ENCODE results near the gene MTLN.
"Not testable (repeated sequence)": the region's sequence is repeated elsewhere in the genome, so short reads cannot be mapped to it uniquely, and the experiment has no call there.

- not testable (repeated sequence) for TF ChIP-seq POLR2A (IDR thresholded peaks at IDR 0.05)
- TF ChIP-seq, protein P1, sequence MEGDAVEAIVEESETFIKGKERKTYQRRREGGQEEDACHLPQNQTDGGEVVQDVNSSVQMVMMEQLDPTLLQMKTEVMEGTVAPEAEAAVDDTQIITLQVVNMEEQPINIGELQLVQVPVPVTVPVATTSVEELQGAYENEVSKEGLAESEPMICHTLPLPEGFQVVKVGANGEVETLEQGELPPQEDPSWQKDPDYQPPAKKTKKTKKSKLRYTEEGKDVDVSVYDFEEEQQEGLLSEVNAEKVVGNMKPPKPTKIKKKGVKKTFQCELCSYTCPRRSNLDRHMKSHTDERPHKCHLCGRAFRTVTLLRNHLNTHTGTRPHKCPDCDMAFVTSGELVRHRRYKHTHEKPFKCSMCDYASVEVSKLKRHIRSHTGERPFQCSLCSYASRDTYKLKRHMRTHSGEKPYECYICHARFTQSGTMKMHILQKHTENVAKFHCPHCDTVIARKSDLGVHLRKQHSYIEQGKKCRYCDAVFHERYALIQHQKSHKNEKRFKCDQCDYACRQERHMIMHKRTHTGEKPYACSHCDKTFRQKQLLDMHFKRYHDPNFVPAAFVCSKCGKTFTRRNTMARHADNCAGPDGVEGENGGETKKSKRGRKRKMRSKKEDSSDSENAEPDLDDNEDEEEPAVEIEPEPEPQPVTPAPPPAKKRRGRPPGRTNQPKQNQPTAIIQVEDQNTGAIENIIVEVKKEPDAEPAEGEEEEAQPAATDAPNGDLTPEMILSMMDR (IDR thresholded peaks at IDR 0.05) = not testable (repeated sequence)
Observed at GRCh38 chr2:110261910-110262309, 49.6 kb upstream of the MTLN start.

Data from prostate gland (tissue), 2 donors.